Left kidney (tissue), 2 donors: ENCODE data around the gene PCDHGC4. TPM values are rescaled to one million over a fixed set of nuclear protein-coding genes. Genes with fewer than 3 reads are reported as not detected.

ENCODE experiments used
- DNase-seq: peaks from one replicate; pipeline ENCODE4 v3.0.0-alpha.2; 2013
- polyA plus RNA-seq: library from polyadenylated mRNA; unstranded; fragments of 120-200 nt; gene quantifications from one replicate; pipeline ENCODE4 v1.2.1, GENCODE V29; 2013; ENCODE audit not compliant: insufficient read length

The PCDHGC4 gene
- polyA plus RNA-seq, 1 donor: 4.4 TPM

DNA sequence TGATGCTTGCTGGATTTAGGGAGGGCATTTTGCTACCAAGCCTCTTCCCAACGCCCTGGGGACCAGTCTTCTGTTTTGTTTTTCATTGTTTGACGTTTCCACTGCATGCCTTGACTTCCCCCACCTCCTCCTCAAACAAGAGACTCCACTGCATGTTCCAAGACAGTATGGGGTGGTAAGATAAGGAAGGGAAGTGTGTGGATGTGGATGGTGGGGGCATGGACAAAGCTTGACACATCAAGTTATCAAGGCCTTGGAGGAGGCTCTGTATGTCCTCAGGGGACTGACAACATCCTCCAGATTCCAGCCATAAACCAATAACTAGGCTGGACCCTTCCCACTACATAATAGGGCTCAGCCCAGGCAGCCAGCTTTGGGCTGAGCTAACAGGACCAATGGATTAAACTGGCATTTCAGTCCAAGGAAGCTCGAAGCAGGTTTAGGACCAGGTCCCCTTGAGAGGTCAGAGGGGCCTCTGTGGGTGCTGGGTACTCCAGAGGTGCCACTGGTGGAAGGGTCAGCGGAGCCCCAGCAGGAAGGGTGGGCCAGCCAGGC, 27.0 kb downstream of the PCDHGC4 start:
- DNase-seq: no peak

DNA sequence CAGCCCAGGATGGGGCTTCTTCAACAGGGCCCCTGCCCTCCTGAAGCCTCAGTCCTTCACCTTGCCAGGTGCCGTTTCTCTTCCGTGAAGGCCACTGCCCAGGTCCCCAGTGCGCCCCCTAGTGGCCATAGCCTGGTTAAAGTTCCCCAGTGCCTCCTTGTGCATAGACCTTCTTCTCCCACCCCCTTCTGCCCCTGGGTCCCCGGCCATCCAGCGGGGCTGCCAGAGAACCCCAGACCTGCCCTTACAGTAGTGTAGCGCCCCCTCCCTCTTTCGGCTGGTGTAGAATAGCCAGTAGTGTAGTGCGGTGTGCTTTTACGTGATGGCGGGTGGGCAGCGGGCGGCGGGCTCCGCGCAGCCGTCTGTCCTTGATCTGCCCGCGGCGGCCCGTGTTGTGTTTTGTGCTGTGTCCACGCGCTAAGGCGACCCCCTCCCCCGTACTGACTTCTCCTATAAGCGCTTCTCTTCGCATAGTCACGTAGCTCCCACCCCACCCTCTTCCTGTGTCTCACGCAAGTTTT, 27.6 kb downstream of the PCDHGC4 start:
- DNase-seq: no peak

DNA sequence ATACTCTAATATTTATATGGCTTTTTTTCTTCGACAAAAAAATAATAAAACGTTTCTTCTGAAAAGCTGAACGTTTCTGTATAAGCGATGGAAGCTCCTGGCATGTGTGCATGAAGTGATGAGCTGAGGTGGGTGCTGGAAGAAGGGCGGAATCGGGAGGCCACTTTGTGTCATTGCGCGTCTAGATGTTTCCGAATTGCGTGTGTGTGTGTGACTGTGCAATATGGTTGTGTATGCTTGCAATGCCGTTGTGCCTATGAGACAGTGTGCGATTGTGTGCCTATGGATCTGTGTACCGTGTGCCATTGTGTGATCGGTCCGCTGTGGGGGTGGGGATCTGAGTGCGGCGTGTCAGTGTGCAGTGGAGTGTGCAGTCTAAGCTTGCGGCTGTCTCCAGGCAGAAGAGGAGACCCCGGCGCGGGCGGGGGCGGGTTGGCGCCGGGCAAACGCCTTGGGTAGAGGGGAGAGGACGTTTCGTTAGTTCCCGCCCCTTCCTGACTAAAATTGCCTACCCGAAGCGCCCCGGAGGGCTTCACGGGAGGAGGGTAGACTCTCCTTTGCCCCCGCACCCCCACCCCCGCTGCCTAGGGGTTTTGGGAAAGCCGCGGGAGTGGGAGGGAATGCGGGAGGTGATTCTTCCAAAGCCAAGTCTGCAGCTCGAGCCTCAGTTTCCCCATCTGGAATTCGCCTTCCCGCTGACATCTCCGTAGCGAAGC, 28.2 kb downstream of the PCDHGC4 start:
- DNase-seq: no peak

DNA sequence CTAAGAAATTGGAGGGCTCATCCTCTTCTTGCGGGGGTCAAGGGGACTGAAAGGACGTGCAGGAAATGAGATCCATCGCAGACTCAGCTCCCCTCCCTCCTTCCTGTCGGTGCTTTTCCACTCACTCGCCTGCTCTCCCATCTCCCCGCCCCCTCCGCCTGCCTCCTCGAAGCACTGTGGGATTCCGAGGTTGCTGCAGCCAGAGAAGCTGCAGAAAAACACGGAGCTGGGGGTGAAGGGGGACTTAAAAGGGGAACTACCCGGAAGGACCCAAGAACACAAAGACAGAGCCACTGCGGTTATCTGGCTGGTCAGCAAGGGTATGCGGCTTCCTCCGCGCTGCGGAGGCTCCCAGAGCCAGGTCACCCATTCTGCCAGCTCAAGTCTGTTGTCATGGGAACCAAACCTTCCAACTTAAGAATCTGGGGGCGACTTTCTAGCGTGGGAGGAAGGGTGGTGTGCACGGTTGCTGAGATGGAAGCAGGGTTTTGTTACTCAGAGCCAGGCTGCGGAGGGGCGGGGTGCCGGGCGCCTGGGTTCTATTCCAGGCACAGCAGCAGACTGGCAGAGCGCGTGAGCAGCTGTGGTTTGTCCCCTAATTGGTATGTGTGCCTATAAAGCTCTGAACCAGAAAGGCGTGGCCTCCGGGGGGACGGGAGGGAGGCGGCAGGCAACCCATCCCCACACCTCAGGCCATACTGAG, 28.9 kb downstream of the PCDHGC4 start:
- no peak for DNase-seq

DNA sequence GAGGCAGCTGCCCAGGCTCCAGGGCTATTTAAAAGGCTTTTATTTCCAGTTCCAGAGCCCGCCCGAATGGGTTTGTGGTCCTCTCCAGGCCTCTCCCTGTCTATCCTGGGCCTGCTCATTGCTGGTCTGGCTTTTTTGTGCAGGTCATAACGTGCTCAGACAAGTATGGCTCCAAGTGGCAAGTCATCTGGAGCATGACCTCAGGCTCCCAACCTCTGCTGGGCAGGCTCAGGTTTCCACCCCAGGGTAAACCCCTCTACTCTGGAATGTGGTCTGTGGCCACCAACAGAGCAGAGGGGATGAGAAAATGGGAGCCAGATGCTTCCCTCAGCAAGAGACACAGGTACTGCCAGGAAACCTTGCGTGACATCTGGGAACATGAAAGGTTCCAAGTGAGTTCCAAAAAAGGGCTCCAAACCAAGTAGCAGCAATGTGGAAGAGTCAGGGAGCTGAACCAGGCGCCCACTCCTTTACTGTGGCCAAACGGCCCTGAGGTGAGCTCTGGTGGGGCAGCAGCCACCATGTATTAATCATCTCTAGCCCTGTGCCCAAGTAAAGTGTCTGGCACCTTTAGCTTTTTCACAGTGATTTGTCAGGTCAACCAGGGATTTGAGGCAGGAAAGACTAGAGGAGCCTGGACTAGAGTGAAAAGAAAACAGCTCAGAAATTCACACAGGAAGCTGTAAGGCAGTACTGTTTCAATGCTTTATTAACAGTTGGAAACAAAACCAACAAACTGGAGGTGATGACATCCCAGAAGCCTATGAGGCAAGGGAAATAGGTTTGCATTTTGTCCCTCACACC, 29.7 kb downstream of the PCDHGC4 start:
- DNase-seq: no peak

DNA sequence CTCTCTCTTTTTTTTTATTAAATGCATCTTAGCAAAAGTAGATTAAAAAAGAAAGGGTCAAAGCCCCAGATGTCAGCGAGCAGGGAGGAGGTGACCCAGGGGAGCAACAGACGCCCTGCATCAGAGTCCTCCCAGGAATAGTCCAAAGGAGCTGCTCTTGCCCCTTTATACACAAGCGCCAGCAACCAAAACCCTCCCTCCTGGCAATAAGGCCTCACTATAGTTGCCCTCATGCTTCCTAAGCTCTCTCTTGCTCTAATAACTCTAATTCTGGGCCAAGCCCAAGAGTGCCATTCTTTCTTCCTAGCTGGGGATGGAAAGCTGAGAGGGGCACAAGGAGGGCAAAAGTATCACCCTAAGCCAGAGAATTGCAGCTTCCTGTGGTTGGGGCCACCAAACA, 30.3 kb downstream of the PCDHGC4 start:
- DNase-seq: no peak

DNA sequence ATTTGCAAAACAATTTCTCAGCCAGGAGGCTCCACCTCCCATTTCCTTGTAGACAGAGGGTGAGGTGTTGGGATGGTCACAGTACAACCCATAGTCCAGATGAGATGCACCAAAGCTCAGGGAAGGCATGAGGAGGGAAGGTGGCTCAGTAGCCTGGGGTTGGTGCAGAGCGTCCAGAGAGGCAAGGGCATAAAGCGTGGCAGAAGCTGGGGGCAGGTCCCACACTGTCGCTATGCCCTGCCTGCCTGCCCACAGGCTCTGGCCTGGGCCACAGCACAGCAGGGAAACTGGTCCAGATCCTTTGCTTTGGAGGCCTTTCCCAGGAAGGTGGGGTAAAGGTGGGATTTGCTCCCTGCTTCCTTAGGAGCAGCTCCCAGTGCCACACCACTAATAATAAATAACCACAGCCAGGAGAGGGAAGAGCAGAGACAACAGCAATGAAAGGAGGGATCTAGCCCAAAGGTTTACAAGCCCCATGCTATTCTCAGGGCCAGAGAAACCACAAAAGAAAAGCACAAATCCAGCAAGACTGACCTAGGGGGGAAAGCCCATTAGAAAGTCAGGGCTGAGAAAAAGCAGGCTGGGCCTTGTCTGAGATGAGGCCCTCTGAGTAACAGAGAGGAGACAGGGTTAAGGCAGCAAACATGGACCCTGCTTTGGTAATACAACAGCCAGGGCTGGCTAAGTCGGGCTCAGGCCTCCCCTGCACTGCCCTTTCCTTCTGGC, 31.3 kb downstream of the PCDHGC4 start:
- no peak for DNase-seq

DNA sequence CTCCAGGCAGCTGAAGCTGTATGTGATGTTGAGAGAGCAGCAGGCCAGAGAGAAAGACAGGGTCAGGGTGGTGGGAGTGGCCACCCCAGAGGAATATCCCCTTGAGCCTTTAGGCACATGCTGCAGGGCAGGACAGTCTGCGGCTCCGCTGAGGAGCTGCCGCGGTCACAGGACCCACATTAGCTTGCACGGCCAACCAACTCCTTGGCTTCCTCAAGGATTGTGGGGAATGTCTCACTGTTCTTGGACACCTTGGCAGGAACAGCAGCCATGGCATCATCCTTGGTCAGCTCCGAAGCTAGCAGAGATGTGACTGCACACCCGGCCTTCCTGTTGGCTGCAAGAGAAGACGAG, 31.8 kb downstream of the PCDHGC4 start:
- no peak for DNase-seq

DNA sequence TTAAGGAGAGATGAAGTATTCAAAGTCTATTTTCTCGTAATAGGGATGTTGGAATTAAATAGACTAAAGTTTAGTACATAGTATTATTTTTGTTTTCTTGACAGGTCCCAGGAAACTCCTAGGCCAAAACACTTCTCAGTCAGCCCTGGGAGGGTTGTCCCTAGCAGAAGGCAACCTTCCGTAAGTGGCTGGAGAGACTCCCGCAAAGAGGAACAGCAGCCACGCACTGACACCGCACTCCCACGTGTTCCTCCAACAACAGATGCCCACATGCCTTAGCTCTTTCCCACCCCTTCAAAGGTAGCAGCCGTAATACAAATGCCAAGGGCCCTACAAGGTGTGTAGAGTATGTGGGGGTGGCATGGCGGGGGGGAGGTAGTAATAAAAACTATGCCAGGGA, 32.5 kb downstream of the PCDHGC4 start:
- no peak for DNase-seq

DNA sequence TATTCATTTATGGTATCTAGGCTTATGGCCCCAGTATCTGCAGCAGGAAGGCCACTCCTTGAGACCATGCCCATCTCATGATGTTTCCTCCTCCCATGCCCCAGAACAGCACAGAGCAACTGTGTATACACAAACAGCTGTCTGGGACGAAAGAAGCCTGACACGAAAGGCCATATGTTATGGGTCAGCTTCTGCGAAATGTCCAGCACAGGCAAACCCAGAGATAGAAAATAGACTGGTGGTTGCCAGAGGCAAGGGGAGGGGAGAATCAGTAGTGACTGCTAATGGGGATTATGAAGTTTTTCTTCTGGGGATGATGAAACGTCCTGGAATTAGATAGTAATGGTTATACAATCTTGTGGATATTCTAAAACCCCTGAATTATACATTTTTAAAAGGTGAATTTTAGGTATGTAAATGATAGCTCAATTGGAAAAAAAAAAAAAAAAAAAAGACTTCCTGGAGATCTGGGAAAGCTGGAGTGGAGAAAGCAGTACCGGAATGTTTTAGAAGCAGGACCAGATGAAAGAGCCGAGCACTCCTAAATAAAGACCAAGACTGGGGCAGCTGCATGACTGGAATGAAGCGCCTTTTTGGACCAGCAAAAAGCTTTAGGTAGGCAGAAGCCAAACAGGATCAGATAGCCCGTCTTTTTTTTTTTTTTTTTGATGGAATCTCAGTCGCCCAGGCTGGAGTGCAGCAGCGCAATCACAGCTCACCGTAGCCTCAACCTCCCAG, 33.2 kb downstream of the PCDHGC4 start:
- DNase-seq: no peak

DNA sequence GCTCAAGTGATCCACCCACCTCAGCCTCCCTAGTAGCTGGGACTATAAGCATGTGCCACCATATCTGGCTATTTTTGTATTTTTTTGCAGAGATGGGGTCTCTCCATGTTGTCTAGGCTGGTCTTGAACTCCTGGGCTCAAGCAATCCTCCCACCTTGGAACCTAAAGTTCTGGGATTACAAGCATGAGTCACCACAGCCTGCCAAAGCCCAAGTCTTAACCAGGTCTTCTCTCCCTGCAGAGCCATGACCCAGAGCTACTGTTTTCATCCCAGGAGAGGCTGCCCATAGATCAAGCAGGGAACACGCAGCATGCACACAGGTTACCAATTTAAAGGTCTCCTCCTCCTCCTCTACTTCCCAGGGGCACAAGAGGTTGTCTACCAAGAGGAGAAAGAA, 33.8 kb downstream of the PCDHGC4 start:
- DNase-seq: no peak

DNA sequence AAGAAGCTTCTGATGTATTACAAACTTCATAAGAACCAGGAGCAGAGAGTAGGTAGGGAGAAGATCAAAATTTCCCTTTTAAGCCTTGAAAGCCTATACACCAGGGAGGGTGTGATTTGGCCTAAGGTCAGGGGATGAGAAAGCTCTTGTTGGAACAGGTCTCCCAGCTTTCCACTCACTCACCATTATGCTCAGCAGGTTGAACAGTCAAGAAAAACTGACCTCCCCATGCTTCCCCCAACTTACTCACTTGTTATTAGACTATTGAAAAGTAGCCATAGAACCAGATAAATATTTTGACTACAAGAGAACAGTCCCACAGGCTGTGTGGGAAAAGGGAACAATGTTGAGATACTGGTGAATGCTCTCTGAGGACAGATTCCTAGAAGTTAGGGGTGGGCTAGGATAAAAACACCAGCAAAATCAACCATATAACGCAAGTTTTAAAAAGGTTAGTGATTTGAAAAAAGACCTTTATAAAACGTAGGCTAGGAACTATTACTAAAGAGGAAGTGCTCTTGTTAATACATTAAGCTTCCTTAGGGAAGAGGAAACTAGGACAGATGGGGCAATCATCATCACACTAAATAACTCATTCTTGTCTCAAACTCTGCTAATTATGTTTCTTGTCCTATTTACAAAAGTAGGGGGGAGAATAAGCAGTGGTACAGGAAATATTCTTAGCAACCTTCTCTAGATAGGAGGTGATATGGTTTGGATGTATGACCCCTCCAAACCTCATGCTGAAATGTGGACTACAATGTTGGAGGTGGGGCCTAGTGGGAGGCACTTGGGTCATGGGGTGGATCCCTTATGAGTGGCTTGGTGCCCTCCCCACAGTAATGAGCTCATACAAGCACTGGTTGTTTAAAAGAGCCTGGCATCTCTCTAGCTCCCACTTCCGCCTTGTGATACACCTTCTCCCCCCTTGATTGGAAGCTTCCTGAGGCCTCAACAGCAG, 35.1 kb downstream of the PCDHGC4 start:
- DNase-seq: no peak

DNA sequence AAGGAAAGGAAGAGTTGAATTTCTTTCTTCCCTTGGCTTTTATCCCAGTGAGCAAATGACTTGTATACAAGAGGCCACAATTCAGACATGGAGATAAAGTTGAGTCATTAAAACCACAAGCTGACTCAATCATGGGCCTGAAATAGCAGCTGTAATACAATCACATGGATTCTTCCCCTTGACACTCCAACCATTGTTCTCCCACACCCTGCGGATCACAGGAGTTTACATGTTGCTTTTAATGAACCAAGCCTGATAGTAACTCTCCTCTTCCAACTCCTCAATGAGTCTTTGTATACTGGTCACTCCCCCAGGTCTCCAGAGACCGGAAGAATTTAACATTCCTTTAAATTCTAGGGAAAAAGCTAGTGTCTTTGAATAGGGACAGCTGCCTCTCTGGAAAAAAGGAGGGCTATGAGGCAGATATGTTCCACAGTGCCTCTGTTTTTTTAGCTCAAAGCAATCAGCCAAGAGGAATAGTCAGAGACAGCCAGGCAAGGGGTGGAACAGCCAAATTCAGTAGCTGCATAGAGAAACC, 36.5 kb downstream of the PCDHGC4 start:
- DNase-seq: peak; percentile 79

DNA sequence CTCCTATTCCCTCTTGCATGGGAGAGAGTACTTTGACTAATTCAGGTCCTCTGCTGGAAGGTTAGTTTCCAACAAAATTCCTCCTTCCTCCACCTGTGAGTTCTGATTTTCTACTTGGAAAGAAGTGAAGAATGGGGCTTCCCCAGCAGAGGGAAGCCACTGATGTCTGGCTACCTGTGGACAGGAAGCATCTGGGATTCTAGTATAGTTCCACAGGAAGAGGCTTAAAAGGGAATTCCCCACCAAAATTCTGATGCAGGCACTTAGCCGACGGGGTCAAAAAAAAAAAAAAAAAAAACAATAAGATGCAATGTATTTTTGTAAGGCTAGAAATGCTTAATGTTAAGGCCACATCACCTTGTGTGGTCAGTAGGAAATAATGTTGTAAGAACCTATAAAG, 37.5 kb downstream of the PCDHGC4 start:
- no peak for DNase-seq

DNA sequence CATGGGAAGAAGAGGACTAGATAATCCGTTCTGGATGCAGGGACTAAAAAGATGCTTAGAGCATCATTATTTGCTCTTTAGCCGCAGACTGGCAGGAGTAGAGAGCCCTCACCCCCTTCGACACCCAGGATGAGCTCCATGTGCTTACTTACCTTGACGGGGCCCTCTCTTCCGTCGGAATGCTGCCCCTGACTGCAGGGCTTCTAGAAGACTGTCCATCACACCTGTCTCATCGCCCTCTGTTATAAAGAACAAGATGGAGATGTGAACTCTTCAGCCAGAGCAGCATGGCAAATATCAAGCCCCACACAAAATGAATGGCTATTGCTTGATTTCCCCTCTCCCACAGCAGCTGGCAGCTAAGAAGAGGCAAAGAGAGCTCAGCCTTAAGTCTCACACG, 39.2 kb downstream of the PCDHGC4 start:
- DNase-seq: no peak

DNA sequence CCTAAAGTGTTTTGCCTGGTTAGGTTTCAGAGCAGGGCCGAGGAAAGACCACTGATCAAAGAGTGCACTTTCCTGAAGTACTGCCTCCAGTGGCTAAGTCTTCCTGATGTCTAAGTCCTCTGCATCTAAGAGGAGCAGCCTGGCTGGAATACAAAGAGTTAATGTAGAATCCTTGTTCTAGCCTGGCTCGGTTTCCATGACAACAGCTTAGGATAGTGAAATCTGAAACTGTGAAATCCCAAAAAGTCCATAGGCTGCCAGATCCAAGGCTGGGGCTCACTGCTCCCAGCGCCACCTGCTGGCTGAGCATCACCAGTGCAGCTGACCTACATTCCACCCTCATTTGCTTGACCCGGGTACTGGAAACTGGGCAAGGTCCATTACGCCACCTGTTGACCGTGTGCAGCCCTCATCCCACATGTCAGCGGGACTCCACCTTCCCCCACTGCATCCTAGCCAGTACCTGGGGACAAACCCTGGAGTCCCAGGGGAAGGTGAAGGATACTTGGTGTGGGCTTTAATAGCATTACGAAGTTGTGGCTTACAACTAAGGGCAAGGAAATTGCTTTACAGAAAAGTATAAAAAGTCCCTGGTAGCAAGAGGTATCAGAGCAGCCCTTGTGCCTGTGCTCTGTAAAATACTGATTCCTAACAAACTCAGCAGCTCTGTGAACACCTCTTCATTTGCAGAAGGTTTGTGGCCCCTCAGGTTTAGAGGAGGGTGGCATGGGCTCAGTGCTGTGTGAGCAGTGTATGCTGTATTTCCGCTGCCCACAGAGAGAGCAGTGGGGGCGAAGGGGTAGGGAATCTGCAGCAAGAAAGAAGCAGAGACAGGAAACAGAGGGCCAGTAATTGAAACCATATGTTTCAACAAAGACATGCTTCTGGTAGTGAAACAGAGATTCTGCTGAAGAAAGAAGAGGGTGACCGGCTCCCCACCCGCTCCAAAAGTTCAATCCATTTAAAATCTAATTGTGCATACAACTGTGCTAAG, 40.1 kb downstream of the PCDHGC4 start:
- DNase-seq: peak; percentile 98

DNA sequence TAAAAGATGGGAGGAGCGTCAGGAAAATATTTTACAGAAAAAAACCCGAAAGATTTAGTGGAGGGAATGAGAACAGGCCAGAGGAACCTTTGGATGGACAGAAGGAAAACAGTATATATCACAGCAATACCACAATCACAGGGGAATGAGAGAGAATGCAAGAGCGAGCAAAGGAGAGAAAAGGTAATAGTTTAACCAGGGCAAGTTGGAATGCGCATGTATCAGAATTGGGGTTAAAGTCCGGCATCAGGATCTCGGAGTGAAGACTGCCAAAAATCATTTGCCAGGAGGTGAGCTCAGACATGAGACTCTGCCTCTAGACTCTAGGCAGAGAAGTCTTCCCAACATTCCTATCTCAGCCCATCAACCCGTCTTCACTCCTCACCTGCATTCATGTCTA, 40.8 kb downstream of the PCDHGC4 start:
- DNase-seq: no peak

DNA sequence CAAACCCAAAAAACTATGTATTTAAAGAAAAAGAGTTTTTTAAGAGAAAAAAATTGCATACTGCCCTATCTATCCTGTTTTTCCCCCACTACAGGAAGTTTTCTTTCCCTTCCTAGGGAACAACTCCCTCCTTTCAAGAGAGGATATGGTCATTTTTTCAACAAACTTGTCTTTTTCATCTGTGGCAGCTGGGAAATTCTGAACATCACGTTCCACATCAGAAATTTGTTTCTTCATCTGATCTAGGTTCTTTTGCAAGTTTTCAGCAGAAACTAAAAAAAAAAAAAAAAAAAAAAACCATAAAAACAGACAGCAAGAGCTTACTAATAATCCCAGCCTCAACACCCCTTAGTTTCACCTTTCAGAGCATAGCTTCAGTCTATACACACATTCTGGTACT, 42.6 kb downstream of the PCDHGC4 start:
- DNase-seq: no peak
